H54 (cell line): ENCODE data around the gene CDKAL1.
A peak's percentile ranks its signal among the peaks of the same experiment; 100 is the strongest.

Experiments
- DNase-seq: peaks from one replicate; pipeline ENCODE4 v3.0.0; 2011; ENCODE audit warnings: low spot score, mixed read lengths; ENCODE audit not compliant: insufficient read length
- FAIRE-seq: peaks from 3 replicates; lab custom pipeline; 2011; peaks lifted over from hg19 to GRCh38; lab: Jason Lieb, UNC
- POLR2A ChIP-seq: IDR thresholded peaks from 2 replicates; pipeline ENCODE4 v1.6.1; 2011; ENCODE audit warnings: low read depth, mild to moderate bottlenecking, low read length

CDKAL1 gene

DNA sequence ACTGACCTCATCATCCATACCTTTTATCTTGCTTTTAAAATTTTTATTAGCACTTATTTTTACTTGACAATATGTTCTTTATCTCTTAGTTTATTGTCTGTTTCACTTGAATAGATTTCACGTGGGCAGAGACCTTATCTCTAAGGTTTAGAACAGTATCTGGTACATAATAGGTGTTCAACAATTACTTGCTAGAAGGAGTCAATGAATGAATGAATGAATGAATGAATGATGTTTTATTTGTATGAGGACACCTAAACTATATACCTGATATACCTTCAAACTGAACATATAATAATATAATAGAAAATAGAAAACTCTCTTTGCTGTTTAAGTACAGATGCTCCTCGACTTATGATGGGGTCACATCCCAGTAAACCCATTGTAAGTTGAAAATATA, 412.6 kb downstream of the CDKAL1 start:
- TF ChIP-seq POLR2A, result no peak
- FAIRE-seq (no peak), DNase-seq (no peak)

DNA sequence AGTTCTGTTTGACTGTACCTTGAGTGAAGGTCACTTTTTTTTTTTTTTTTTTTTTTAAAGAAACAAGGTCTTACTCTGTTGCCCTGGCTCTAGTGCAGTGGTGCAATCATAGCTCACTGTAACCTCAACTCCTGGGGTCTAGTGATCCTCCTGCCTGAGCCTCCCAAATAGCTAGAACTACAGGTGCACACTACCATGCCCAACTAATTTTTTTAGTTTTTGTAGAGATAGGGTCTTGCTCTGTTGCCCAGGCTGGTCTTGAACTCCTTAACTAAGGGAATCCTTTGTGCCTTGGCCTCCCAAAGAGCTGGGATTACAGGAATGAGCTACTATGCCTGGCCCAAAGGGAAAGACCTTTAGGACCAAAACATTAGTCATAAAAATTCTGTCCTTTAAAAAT, 413.7 kb downstream of the CDKAL1 start:
- DNase-seq (no peak), FAIRE-seq (no peak)
- no peak for TF ChIP-seq POLR2A

DNA sequence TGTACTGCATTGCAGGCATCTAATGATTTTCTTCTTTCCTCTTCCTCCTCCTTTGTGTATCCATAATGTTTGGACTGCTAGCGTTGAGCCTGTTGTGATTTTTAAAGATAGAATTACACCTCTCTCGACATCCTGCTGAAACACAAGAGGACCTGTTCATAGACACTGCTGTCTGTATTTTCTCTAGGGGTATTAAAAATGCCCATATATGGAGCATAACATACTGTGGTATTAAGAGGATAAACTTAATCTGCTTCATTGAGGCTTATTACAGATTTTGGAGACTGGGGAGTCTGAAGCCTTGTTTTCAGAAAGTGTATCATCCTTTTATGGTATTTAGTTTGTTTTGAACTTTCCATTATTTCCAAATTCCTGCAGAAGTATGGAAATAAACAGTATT, 414.3 kb downstream of the CDKAL1 start:
- TF ChIP-seq POLR2A, result no peak
- DNase-seq (no peak), FAIRE-seq (no peak)

GRCh38 chr6:20949138-20949537, 414.9 kb downstream of the CDKAL1 start:
- FAIRE-seq, result no peak
- DNase-seq, result no peak
- TF ChIP-seq POLR2A, result no peak

- FAIRE-seq, result peak; percentile 98
- no peak for TF ChIP-seq POLR2A
- peak; percentile 50 for DNase-seq
Observed at GRCh38 chr6:20952699-20953474, 418.6 kb downstream of the CDKAL1 start.

- DNase-seq (no peak), FAIRE-seq (no peak)
- TF ChIP-seq POLR2A, result no peak
Observed at GRCh38 chr6:20954315-20954714, 420.1 kb downstream of the CDKAL1 start.

DNA sequence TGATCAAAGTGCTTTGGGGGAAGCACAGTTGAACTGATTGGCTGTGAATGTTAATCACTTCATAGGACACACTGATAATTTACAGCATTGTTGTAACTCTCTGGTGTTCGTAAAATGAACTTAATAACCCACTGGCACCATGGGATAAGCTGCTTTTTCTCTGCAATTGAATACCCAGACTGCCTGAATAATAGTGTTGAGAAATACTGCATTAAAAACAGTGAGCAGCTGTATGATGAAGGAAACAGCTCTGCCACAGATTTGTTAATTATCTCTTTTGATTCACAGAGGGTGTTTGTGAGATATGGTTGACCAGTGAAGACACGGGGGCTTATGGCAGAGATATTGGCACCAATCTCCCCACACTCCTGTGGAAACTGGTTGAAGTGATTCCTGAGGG, 420.9 kb downstream of the CDKAL1 start:
- no peak for DNase-seq
- FAIRE-seq, result peak; percentile 11
- no peak for TF ChIP-seq POLR2A

- TF ChIP-seq POLR2A, result no peak
- DNase-seq (no peak), FAIRE-seq (no peak)
Observed at GRCh38 chr6:20955751-20956150, 421.5 kb downstream of the CDKAL1 start.

DNA sequence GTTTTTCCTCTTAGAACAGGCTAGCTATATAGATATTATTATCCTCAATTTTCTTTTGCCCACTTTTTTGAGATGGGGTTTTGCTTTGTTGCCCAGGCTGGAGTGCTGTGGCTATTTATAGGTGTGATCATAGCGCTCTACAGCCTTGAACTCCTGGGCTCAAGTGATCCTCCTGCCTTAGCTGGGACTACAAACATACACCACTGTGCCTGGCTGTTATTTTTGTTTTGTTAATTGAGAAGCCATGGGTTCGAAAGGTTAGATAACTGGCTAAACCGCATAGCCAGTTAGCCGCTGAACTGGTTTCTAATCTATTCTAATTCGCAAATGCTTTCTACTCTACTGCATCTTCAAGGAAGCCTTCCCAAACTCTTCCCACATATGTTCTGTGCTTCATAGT, 425.8 kb downstream of the CDKAL1 start:
- TF ChIP-seq POLR2A, result no peak
- DNase-seq (no peak), FAIRE-seq (no peak)

DNA sequence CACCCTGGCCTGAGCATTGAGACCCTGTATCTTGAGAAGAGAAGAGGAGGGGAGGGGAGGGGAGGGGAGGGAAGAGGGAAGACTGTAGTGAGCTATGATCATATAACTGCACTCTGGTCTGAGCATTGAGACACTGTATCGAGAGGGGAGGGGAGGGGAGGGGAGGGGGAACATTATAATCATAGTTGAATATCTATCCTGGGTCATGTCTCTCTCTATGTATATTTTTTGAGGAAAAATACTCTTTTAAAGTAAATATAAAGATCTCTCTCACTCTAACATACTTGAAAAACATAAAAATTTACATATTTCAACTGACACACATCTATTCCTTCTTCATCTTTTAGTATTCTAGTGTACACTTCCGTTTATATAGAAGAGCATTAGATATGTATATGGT, 431.0 kb downstream of the CDKAL1 start:
- no peak for TF ChIP-seq POLR2A
- FAIRE-seq (no peak), DNase-seq (no peak)

DNA sequence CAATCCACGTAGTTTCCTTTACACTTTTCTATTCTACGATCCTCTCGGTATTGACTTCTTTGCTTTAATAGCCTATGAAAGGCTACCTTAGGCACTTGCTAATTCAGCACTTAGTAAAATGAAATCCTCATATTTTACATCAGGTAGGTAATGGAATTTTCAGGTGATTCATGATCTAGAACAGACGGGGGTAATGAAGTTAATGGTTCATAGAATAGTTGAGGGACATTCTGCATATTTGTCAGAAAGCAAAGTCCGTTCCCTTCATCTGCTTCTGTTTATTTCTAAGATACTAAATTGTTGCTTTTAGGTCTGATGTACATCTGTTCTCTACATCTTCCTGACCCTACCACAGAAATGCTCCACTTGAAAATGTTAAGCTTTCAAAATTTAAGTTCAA, 431.7 kb downstream of the CDKAL1 start:
- no peak for FAIRE-seq

GRCh38 chr6:20969551-20969950, 435.3 kb downstream of the CDKAL1 start:
- DNase-seq (no peak), FAIRE-seq (no peak)
- no peak for TF ChIP-seq POLR2A

More for the DNA sequence above, 431.7 kb downstream of the CDKAL1 start:
- TF ChIP-seq POLR2A, result no peak
- DNase-seq, result no peak

DNA sequence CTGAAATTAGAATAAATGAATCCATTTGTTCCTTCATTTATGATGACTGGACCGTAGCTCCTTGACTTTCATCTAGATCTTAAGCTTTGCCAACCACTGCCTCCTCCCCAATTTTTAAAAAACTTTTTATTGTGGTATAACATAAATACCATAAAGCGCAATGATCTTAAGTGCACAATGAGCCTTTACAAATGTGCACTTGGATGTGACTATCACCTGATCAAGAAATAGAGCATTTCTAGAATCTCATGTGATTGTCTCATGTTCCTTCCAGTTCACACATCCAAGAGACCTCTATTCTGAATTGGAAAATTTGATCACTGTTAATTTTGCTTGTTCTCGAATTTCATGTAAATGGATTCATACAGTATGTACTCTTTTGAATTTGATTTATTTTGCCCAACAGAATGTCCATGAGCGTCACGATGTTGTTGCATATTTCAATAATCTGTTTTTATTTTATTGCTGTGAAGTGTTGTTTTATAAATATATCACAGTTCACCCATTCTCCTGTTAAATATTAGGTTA, 442.2 kb downstream of the CDKAL1 start:
- TF ChIP-seq POLR2A, result no peak
- FAIRE-seq (no peak), DNase-seq (no peak)

DNA sequence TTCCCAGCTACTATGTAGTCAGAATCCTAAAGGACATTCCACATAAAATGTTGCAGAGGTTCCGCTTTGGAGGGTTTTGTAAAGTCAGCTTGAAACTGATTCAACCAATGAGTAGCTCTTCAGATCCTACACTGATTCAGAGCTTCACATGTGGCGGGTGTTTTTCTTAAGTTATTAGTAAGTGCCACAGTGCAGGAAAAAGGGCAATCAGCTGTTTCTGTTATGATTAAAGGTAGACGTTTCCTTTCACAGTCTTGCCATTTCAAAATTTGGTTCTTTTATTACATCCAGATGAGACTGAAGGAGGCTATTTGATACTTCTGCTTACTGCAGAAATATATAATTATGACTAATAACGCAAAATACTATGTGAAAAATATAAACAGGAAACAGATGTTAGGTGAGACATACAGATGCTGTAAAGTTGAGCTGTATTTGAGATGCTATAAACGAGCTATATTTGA, 443.9 kb downstream of the CDKAL1 start:
- no peak for FAIRE-seq
- TF ChIP-seq POLR2A, result no peak
- DNase-seq, result no peak

- DNase-seq (no peak), FAIRE-seq (no peak)
- no peak for TF ChIP-seq POLR2A
Observed at GRCh38 chr6:20979076-20979475, 444.8 kb downstream of the CDKAL1 start.
